SU-DHL-6 (cell line): ENCODE data around the gene TVP23A.

Source experiments
- H2AFZ ChIP-seq: fragments of 200-600 bp; sonication (generic); 2 replicates; pipeline ENCODE4 v1.6.1; 2014; ENCODE audit warnings: low read depth, mild to moderate bottlenecking, moderate library complexity, mixed read lengths, antibody characterized with exemption, low read length; ENCODE audit not compliant: severe bottlenecking
- H3F3A ChIP-seq: fragments of 200-600 bp; shearing (Covaris generic); 2 replicates; pipeline ENCODE4 v1.6.0; 2016; ENCODE audit warnings: antibody characterized with exemption, mild to moderate bottlenecking; ENCODE audit not compliant: insufficient read depth
- H3K27ac ChIP-seq: fragments of 200-600 bp; sonication (generic); 2 replicates; pipeline ENCODE4 v1.5.1; 2016; ENCODE audit warnings: low read depth, mild to moderate bottlenecking, low read length, moderate library complexity, mixed read lengths
- H3K27me3 ChIP-seq: fragments of 200-600 bp; sonication (generic), shearing (Covaris generic); 2 replicates; pipeline ENCODE4 v1.6.0; 2014; ENCODE audit warnings: mild to moderate bottlenecking, low read length
- H3K36me3 ChIP-seq: fragments of 200-600 bp; sonication (generic); 2 replicates; pipeline ENCODE4 v1.6.1; 2014; ENCODE audit warnings: mild to moderate bottlenecking, low read length, mixed read lengths
- H3K4me2 ChIP-seq: fragments of 300-600, 200-600 bp; shearing (Covaris generic), sonication (generic); 2 replicates; pipeline ENCODE4 v1.6.0; 2014; ENCODE audit warnings: low read length, low read depth, mild to moderate bottlenecking; ENCODE audit not compliant: poor library complexity, severe bottlenecking
- H3K4me3 ChIP-seq: fragments of 200-600 bp; sonication (generic); 2 replicates; pipeline ENCODE4 v1.5.1; 2014; ENCODE audit warnings: antibody characterized with exemption, low read length, mild to moderate bottlenecking, mixed read lengths; ENCODE audit not compliant: insufficient read depth, poor library complexity, severe bottlenecking
- H3K79me2 ChIP-seq: fragments of 200-600 bp; sonication (generic); 2 replicates; pipeline ENCODE4 v1.6.1; 2014; ENCODE audit warnings: mild to moderate bottlenecking, low read length, moderate library complexity; ENCODE audit not compliant: insufficient read depth
- H3K9ac ChIP-seq: fragments of 200-600 bp; sonication (generic); 2 replicates; pipeline ENCODE4 v1.7.0; 2014; ENCODE audit warnings: mild to moderate bottlenecking, low read length
- H3K9me2 ChIP-seq: fragments of 200-600 bp; sonication (generic); replicated peaks from 2 replicates; pipeline ENCODE4 v1.6.1; 2014; ENCODE audit warnings: low read length; ENCODE audit not compliant: insufficient read depth
- H3K9me3 ChIP-seq: fragments of 200-600 bp; sonication (generic); 2 replicates; pipeline ENCODE4 v1.6.1; 2014; ENCODE audit warnings: low read length, mixed read lengths; ENCODE audit not compliant: insufficient read depth
- H4K20me1 ChIP-seq: fragments of 200-600 bp; sonication (generic); 2 replicates; pipeline ENCODE4 v1.6.1; 2014; ENCODE audit warnings: low read depth, mild to moderate bottlenecking, antibody characterized with exemption, low read length, moderate library complexity, mixed read lengths
- EZH2phosphoT487 ChIP-seq: fragments of 200-600 bp; sonication (generic), shearing (Covaris generic); conservative IDR thresholded peaks from 2 replicates; pipeline ENCODE4 v1.6.1; 2018; ENCODE audit warnings: mild to moderate bottlenecking, antibody characterized with exemption, low read length, moderate library complexity, mixed read lengths
- TF ChIP-seq, protein P1 (sequence below): fragments of 200-600 bp; sonication (generic); IDR thresholded peaks from one replicate; pipeline ENCODE4 v1.5.1; 2017; ENCODE audit warnings: antibody characterized with exemption, mild to moderate bottlenecking, low read length, moderate library complexity; ENCODE audit not compliant: insufficient read depth, poor library complexity, severe bottlenecking

The TVP23A gene

GRCh38 chr16:10828851-10829366 lies 10.3 kb upstream of the TVP23A start:
- TF ChIP-seq, protein P1, sequence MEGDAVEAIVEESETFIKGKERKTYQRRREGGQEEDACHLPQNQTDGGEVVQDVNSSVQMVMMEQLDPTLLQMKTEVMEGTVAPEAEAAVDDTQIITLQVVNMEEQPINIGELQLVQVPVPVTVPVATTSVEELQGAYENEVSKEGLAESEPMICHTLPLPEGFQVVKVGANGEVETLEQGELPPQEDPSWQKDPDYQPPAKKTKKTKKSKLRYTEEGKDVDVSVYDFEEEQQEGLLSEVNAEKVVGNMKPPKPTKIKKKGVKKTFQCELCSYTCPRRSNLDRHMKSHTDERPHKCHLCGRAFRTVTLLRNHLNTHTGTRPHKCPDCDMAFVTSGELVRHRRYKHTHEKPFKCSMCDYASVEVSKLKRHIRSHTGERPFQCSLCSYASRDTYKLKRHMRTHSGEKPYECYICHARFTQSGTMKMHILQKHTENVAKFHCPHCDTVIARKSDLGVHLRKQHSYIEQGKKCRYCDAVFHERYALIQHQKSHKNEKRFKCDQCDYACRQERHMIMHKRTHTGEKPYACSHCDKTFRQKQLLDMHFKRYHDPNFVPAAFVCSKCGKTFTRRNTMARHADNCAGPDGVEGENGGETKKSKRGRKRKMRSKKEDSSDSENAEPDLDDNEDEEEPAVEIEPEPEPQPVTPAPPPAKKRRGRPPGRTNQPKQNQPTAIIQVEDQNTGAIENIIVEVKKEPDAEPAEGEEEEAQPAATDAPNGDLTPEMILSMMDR, result no peak
- TF ChIP-seq EZH2phosphoT487, result no peak
- Histone ChIP-seq H4K20me1 (no peaks in the 10 kb centered on the region), H3K27ac (no peak overlapping the region), H3K27me3 (no peaks in the 10 kb centered on the region), H3K4me3 (no peak overlapping the region), H3K79me2 (no peaks in the 10 kb centered on the region), H3K4me2 (no peak overlapping the region), H3K9me2 (no peaks in the 10 kb centered on the region), H3K9me3 (no peaks in the 10 kb centered on the region), H3K9ac (no peak overlapping the region), H3F3A (no peaks in the 10 kb centered on the region), H3K36me3 (no peaks in the 10 kb centered on the region), H2AFZ (no peak overlapping the region)

GRCh38 chr16:10827691-10828341 lies 9.2 kb upstream of the TVP23A start:
- no peaks in the 10 kb centered on the region for H4K20me1 ChIP-seq
- H3K27ac ChIP-seq, result no peak overlapping the region
- H3K4me2 ChIP-seq, result no peak overlapping the region
- no peaks in the 10 kb centered on the region for H3K9me3 ChIP-seq
- H3K9me2 ChIP-seq, result no peaks in the 10 kb centered on the region
- H3F3A ChIP-seq, result no peaks in the 10 kb centered on the region
- no peaks in the 10 kb centered on the region for H3K36me3 ChIP-seq
- no peaks in the 10 kb centered on the region for H3K79me2 ChIP-seq
- no peak overlapping the region for H3K9ac ChIP-seq
- H2AFZ ChIP-seq, result no peak overlapping the region
- H3K4me3 ChIP-seq, result no peak overlapping the region
- no peaks in the 10 kb centered on the region for H3K27me3 ChIP-seq
- TF ChIP-seq, protein P1, result no peak
- TF ChIP-seq EZH2phosphoT487, result no peak

DNA sequence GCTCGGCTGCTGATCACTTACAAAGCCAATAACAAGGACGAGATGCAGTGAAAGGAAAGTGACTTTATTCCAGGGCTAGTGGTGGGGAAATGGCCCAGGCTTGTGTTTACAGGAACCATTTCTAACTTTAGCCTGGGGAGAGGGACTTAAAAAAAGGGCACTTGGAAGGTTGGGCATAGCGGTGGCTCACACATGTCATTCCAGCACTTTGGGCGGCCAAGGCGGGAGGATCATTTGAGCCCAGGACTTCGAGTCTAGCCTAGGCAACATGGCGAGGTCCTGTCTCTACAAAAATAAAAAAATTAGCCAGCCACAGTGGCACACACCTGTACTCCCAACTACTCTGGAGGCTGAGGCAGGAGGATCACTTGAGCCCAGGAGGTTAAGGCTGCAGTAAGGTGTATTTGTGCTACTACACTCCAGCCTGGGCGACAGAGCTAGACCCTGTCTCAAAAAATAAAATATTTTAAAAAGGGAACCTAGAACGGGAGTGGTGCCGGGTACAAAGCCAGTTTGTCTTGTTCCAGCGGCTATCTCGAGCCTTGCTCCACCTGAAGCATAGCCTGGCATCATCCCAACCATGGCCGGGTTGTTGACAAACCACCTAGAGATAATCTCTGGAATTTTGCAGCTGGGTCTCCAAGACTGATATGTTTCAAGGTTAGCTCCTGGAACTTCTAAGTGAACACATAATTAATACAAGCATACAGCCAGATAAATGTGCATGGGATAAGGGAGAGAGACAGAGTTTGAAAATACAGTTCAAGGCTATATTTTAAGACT lies 5.7 kb upstream of the TVP23A start:
- Histone ChIP-seq H3K79me2 (no peaks in the 10 kb centered on the region), H3K4me3 (no peak overlapping the region), H4K20me1 (no peaks in the 10 kb centered on the region), H3K4me2 (no peak overlapping the region), H3K27ac (no peak overlapping the region), H3K9me3 (no peaks in the 10 kb centered on the region), H3F3A (no peaks in the 10 kb centered on the region), H3K36me3 (no peaks in the 10 kb centered on the region), H3K9me2 (no peaks in the 10 kb centered on the region), H2AFZ (no peak overlapping the region), H3K9ac (no peak overlapping the region), H3K27me3 (no peaks in the 10 kb centered on the region)
- no peak for TF ChIP-seq EZH2phosphoT487
- TF ChIP-seq, protein P1, result no peak
